H1 (cell line): ENCODE results near the gene DYSF. TPM values are rescaled to one million over a fixed set of nuclear protein-coding genes. Genes with fewer than 3 reads are reported as not detected.

Experiments used
- BACH1 ChIP-seq: IDR thresholded peaks from 2 replicates; pipeline ENCODE4 v1.6.1; 2012; ENCODE audit warnings: low read length, improper control_type of control experiment
- CHD2 ChIP-seq: IDR thresholded peaks from 2 replicates; pipeline ENCODE4 v1.6.1; 2012; ENCODE audit warnings: low read length, improper control_type of control experiment
- EGR1 ChIP-seq: IDR thresholded peaks from 2 replicates; pipeline ENCODE4 v1.6.1; 2011; ENCODE audit warnings: low read depth, low read length, borderline replicate concordance
- HDAC2 ChIP-seq, 2 experiments: fragments of 300-600 bp in 1 of 2; sonication (generic) in 1 of 2; IDR thresholded peaks; 2 replicates each; pipeline ENCODE4 v1.6.1; 2011 to 2012; ENCODE audit warnings: low read depth in 2 of 2, low read length in 2 of 2, mild to moderate bottlenecking in 2 of 2, moderate library complexity in 2 of 2, borderline replicate concordance in 1 of 2, inconsistent platforms in 1 of 2
- KDM1A ChIP-seq: fragments of 200-600, 300-600 bp; sonication (generic); IDR thresholded peaks from 2 replicates; pipeline ENCODE4 v1.7.1; 2016; ENCODE audit warnings: mild to moderate bottlenecking, low read length, borderline replicate concordance
- KDM4A ChIP-seq: IDR thresholded peaks from one replicate; pipeline ENCODE4 v1.7.1; 2012; ENCODE audit warnings: low read depth, mild to moderate bottlenecking, moderate library complexity, low read length, inconsistent platforms; ENCODE audit not compliant: severe bottlenecking
- NRF1 ChIP-seq: IDR thresholded peaks from 2 replicates; pipeline ENCODE4 v1.6.1; 2011; ENCODE audit warnings: mild to moderate bottlenecking, low read depth, low read length, improper control_type of control experiment
- PHF8 ChIP-seq: fragments of 200-600 bp; sonication (generic); conservative IDR thresholded peaks from 2 replicates; pipeline ENCODE4 v1.7.1; 2012; ENCODE audit warnings: low read depth, mild to moderate bottlenecking, inconsistent platforms, low read length, moderate library complexity
- RAD21 ChIP-seq, 2 experiments: IDR thresholded peaks in 1 of 2; conservative IDR thresholded peaks in 1 of 2; 2 replicates each; pipeline ENCODE4 v1.6.1; 2011; ENCODE audit warnings: low read depth in 2 of 2, low read length in 2 of 2, improper control_type of control experiment in 1 of 2, inconsistent platforms in 1 of 2, mild to moderate bottlenecking in 1 of 2, moderate library complexity in 1 of 2
- RBBP5 ChIP-seq: IDR thresholded peaks from 2 replicates; pipeline ENCODE4 v1.7.1; 2012; ENCODE audit warnings: low read depth, mild to moderate bottlenecking, inconsistent platforms, low read length, moderate library complexity, borderline replicate concordance
- SIN3A ChIP-seq, 2 experiments: IDR thresholded peaks in 1 of 2; conservative IDR thresholded peaks in 1 of 2; 2 replicates each; pipeline ENCODE4 v1.6.1; 2011 to 2012; ENCODE audit warnings: low read length in 2 of 2, improper control_type of control experiment in 1 of 2, low read depth in 1 of 2, mild to moderate bottlenecking in 1 of 2
- SIRT6 ChIP-seq: IDR thresholded peaks from one replicate; pipeline ENCODE4 v1.7.1; 2012; ENCODE audit warnings: low read length, inconsistent platforms
- SRF ChIP-seq: IDR thresholded peaks from 2 replicates; pipeline ENCODE4 v1.6.1; 2011; ENCODE audit warnings: mild to moderate bottlenecking, low read depth, low read length, moderate library complexity
- TCF12 ChIP-seq: IDR thresholded peaks from 2 replicates; pipeline ENCODE4 v1.6.1; 2011; ENCODE audit warnings: low read depth, mild to moderate bottlenecking, low read length
- TEAD4 ChIP-seq: IDR thresholded peaks from 2 replicates; pipeline ENCODE4 v1.6.1; 2012; ENCODE audit warnings: low read depth, low read length, inconsistent platforms, mixed read lengths
- YY1 ChIP-seq: IDR thresholded peaks from 2 replicates; pipeline ENCODE4 v1.6.1; 2011; ENCODE audit warnings: low read depth, mild to moderate bottlenecking, low read length
- polyA plus RNA-seq, 7 experiments: library from polyadenylated mRNA; depleted of rRNA in 3 of 7; stranded (reverse) in 5 of 7; unstranded in 2 of 7; fragments of >200 nt in 5 of 7; fragments of 200-250 nt in 2 of 7; gene quantifications; 1 replicate in 5 of 7; 2 replicates in 1 of 7; 4 replicates in 1 of 7; pipeline versions ENCODE4 v1.2.1 to v1.2.3, GENCODE V29; 2011 to 2013; ENCODE audit warnings: missing spikeins in 2 of 7, mixed read lengths in 2 of 7
- total RNA-seq: library from RNA; stranded (reverse); fragmentation: NEBNext Ultra II Directional; extraction: Animal tissue kit (Norgen Biotek cat#: 25700); gene quantifications from 2 replicates; pipeline ENCODE4 v1.2.1, GENCODE V29; 2021
- TF ChIP-seq, protein P1 (sequence below), 3 experiments: IDR thresholded peaks; 1 replicate in 2 of 3; 2 replicates in 1 of 3; pipeline versions ENCODE4 v1.5.1 to v1.6.1; 2011; ENCODE audit warnings: low read length in 3 of 3, mild to moderate bottlenecking in 3 of 3, inconsistent platforms in 2 of 3, low read depth in 1 of 3, moderate library complexity in 1 of 3; ENCODE audit not compliant: insufficient read depth in 1 of 3; ENCODE audit errors: control extremely low read depth in 1 of 3
- TF ChIP-seq, protein P2 (sequence below): IDR thresholded peaks from 2 replicates; pipeline ENCODE4 v1.6.1; 2012; ENCODE audit warnings: low read length, inconsistent platforms
- TF ChIP-seq, protein P3 (sequence below): IDR thresholded peaks from 2 replicates; pipeline ENCODE4 v1.6.1; 2012; ENCODE audit warnings: inconsistent platforms

Gene DYSF
- total and polyA plus RNA-seq, 2 of the 8 experiments (the other 6 are each of a cell fraction or from before 2014, with no cell fraction given) = 5.8 to 7.1 TPM

DNA sequence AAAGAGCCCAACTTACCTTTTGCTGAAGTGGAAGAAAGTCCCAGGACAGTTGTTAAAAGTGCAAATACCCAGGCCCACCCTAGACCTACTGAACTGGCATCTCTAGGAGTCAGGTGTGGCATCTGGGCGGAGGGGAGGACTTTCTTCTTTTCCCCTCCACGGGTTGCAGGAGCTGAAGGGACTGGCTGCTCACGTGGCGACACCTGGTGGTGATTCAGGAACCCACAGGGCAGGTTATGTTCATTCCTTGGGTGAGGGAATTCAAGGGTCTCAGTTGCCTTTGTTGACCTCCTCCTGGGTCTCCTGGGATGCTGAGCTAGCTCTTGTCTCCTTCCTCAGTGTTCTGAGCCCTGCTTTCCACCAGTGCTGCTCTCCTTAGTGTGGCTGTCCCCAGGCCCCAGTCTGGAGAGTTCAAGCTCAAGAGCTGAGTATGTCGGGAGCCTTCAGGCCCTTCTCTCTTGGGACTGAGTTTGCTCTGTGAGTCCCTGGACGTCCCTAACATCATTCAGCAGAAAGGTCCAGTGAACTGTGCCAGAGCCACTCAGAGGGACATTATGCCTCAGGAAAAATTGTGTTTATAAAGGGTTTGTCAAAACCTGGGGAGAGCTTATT, 56.9 kb downstream of the DYSF start (continued):
- TF ChIP-seq, protein P1, sequence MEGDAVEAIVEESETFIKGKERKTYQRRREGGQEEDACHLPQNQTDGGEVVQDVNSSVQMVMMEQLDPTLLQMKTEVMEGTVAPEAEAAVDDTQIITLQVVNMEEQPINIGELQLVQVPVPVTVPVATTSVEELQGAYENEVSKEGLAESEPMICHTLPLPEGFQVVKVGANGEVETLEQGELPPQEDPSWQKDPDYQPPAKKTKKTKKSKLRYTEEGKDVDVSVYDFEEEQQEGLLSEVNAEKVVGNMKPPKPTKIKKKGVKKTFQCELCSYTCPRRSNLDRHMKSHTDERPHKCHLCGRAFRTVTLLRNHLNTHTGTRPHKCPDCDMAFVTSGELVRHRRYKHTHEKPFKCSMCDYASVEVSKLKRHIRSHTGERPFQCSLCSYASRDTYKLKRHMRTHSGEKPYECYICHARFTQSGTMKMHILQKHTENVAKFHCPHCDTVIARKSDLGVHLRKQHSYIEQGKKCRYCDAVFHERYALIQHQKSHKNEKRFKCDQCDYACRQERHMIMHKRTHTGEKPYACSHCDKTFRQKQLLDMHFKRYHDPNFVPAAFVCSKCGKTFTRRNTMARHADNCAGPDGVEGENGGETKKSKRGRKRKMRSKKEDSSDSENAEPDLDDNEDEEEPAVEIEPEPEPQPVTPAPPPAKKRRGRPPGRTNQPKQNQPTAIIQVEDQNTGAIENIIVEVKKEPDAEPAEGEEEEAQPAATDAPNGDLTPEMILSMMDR (IDR thresholded peaks at IDR 0.05; ENCODE audit: control extremely low read depth in 1 of 3, insufficient read depth in 1 of 3, low read depth in 1 of 3, low read length in 3 of 3) = peak; percentile 90 to 97 (median 95)
- TF ChIP-seq NRF1 = no peak
- TF ChIP-seq HDAC2 (IDR thresholded peaks at IDR 0.05; ENCODE audit: borderline replicate concordance in 1 of 2, low read depth in 2 of 2, low read length in 2 of 2) = no peak
- TF ChIP-seq CHD2 = no peak
- TF ChIP-seq RAD21 (IDR thresholded peaks at IDR 0.05 in 1 of 2, conservative IDR thresholded peaks at IDR 0.05 in 1 of 2; ENCODE audit: low read depth in 2 of 2, low read length in 2 of 2) = peak; percentile 97 to 98
- 0 out of 2 replicates have a peak, but pooled peaks have one; percentile 39 for TF ChIP-seq TEAD4
- 0 out of 2 replicates have a peak, but pooled peaks have one; percentile 29 for TF ChIP-seq YY1
- no peak for TF ChIP-seq TCF12
- TF ChIP-seq, protein P2, sequence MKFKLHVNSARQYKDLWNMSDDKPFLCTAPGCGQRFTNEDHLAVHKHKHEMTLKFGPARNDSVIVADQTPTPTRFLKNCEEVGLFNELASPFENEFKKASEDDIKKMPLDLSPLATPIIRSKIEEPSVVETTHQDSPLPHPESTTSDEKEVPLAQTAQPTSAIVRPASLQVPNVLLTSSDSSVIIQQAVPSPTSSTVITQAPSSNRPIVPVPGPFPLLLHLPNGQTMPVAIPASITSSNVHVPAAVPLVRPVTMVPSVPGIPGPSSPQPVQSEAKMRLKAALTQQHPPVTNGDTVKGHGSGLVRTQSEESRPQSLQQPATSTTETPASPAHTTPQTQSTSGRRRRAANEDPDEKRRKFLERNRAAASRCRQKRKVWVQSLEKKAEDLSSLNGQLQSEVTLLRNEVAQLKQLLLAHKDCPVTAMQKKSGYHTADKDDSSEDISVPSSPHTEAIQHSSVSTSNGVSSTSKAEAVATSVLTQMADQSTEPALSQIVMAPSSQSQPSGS = no peak
- no peak for TF ChIP-seq RBBP5
- TF ChIP-seq SIRT6 = no peak
- TF ChIP-seq KDM4A = no peak
- no peak for TF ChIP-seq KDM1A
- no peak for TF ChIP-seq SIN3A (conservative IDR thresholded peaks at IDR 0.05 in 1 of 2, IDR thresholded peaks at IDR 0.05 in 1 of 2; ENCODE audit: low read depth in 1 of 2, low read length in 2 of 2)
- no peak for TF ChIP-seq EGR1
- TF ChIP-seq, protein P3, sequence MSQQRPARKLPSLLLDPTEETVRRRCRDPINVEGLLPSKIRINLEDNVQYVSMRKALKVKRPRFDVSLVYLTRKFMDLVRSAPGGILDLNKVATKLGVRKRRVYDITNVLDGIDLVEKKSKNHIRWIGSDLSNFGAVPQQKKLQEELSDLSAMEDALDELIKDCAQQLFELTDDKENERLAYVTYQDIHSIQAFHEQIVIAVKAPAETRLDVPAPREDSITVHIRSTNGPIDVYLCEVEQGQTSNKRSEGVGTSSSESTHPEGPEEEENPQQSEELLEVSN = no peak
- no peak for TF ChIP-seq SRF
- TF ChIP-seq BACH1 = peak; percentile 30; the same call in 1 of the 2 replicates
- no peak for TF ChIP-seq PHF8
